NCI-H2107 treated with DMSO at 0.1 percent for 48 hours (cell line): ENCODE data around the gene AREL1.
"Not testable (repeated sequence)": the region's sequence is repeated elsewhere in the genome, so short reads cannot be mapped to it uniquely, and the experiment has no call there.

ENCODE experiments used
- DNase-seq: peaks from one replicate; lab custom pipeline; 2025; ENCODE audit not compliant: unreplicated experiment; lab: John Stamatoyannopoulos, UW

The AREL1 gene, protein sequence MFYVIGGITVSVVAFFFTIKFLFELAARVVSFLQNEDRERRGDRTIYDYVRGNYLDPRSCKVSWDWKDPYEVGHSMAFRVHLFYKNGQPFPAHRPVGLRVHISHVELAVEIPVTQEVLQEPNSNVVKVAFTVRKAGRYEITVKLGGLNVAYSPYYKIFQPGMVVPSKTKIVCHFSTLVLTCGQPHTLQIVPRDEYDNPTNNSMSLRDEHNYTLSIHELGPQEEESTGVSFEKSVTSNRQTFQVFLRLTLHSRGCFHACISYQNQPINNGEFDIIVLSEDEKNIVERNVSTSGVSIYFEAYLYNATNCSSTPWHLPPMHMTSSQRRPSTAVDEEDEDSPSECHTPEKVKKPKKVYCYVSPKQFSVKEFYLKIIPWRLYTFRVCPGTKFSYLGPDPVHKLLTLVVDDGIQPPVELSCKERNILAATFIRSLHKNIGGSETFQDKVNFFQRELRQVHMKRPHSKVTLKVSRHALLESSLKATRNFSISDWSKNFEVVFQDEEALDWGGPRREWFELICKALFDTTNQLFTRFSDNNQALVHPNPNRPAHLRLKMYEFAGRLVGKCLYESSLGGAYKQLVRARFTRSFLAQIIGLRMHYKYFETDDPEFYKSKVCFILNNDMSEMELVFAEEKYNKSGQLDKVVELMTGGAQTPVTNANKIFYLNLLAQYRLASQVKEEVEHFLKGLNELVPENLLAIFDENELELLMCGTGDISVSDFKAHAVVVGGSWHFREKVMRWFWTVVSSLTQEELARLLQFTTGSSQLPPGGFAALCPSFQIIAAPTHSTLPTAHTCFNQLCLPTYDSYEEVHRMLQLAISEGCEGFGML

DNA sequence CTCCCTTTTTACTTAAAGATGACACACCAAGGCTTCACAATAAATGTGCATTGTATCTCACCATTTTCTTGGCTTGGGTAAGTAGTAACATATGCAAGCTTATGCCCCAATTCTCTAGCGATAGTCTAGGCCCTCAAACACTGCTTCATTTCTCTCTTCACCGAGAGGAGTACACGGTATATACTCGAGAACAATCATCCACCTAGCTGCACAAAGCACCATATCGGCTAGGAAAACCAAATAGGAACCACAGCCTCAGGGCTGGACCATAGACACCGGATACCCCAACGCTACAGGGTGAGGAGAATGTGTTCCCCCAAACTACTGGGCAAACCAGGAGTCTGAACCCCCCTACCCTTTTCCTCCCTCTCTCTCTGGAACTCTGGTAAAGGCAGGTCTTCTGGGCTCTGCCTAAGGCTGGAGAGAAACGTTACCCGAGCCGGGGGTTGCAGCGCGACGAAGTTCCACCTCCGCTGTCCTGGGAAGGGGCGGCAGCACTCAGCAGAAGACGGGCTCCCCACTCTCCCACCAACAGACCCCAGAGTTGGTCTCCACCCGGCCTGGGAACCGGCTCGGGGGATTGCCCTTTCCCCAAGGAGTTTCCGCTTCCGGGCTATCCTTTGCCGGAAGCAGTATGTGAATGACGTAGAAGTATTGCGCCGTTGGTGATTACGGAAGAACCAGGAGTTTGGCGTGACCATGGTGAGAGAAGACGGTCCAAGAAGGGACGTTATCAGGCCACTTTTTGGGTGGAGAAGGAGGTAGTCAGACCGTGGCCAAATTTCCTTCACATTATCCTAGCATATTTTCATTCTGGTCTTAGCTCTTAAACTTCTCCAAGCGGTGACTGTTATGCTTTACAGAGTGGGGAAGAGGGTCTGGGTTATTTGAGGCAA is at the start of gene AREL1, which contains the start of gene FCF1:
AREL1 (minus strand) TSS at position 582 of the 896 bp plus-strand sequence. CDS start 27,465 bp downstream, outside the sequence.
FCF1 (plus strand) TSS at position 646 of the 896 bp plus-strand sequence; CDS start at position 700, 54 bp downstream.
- DNase-seq = no peak

GRCh38 chr14:74758505-74758904 is 45.6 kb upstream of the AREL1 start:
- not testable (repeated sequence) for DNase-seq

- DNase-seq = no peak
These were observed 43.4 kb upstream of the AREL1 start for GRCh38 chr14:74756326-74756725.

DNA sequence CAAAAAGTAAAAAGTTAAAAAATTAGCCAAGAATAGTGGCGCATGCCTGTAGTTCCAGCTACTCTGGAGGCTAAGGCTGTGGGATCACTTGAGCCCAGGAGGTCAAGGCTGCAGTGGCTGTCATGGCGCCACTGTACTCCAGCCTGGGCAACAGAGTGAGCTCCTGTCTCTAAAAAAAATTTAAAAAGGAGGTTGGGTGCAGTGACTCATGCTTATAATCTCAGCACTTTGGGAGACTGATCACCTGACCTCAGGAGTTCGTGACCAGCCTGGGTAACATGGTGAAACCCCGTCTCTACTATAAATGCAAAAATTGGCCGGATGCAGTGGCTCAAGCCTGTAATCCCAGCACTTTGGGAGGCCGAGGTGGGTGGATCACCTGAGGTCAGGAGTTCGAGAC is 42.0 kb upstream of the AREL1 start:
- no peak for DNase-seq

- no peak for DNase-seq
These were observed 41.3 kb upstream of the AREL1 start for GRCh38 chr14:74754157-74754556.

GRCh38 chr14:74747237-74747636 is 34.4 kb upstream of the AREL1 start:
- DNase-seq = no peak

DNA sequence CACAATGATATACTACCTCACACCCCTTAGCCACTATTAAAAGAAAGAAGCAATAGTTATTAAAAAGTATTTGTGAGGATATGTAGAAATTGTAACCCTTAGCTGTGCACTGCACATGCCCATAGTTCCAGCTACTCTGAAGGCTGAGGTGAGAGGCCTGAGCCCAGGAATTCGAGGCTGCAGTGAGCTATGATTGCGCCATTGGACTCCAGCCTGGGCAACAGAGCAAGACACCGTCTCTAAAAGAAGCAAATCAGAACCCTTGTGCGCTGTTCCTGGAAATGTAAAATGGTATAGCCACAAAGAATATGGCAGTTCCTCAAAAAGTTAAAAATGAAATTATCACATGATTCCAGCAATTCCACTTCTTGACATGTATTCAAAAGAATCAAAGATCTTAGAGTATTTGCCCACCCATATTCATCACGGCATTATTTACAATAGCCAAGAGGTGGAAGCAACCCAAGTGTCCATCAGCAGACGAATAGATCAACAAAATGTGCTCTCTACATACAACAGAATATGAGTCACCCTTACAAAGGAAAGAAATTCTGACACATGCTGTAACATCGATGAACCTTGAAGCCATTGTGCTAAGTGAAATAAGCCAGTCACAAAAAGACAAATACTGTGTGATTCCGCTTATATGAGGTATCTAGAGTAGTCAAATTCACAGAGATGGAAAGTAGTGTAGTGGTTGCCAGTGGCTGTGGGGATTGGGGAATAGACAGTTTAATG is 26.6 kb upstream of the AREL1 start:
- no peak for DNase-seq

DNA sequence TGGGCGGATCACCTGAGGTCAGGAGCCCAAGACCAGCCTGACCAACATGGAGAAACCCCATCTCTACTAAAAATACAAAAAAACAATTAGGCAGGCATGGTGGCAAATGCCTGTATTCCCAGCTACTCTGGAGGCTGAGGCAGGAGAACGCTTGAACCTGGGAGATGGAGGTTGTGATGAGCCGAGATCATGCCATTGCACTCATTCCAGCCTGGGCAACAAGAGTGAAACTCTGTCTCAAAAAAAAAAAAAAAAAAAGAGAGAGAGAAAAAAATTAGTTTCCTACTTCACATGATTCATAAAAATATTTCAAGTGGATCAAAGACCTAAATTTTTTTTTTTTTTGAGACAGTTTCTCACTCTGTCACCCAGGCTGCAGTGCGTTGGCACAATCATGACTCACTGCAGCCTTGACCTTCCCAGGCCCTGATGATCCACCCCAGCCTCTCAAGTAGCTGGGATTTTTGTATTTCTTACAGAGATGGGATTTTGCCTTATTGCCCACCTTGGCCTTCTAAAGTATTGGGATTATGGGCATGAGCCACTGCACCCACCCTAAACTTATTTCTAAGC is 25.0 kb upstream of the AREL1 start:
- no peak for DNase-seq

DNA sequence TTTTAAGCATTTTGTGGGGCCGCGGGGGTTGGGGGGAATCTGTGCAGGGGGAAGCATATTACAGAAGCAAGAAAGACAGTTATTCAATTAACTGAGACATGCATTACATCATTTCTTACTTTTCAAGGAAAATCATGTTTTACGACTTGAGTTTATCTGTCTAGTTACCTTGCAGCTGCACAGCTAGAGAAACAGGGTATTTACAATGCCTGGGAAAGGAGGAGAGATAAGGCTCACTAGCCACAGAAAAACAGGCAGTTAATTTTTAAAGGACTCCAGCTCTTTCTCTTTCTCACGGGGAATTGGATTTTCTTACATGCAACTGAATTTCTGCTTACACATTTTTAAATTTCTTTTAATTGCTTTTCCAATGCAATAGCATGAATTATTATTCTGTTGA is 22.2 kb upstream of the AREL1 start:
- no peak for DNase-seq

GRCh38 chr14:74733221-74733620 is 20.3 kb upstream of the AREL1 start:
- no peak for DNase-seq

GRCh38 chr14:74732387-74732786 is 19.5 kb upstream of the AREL1 start:
- DNase-seq = no peak

- DNase-seq = no peak
These were observed 10.3 kb upstream of the AREL1 start for GRCh38 chr14:74723134-74723533.

- DNase-seq = no peak
These were observed 7.6 kb upstream of the AREL1 start for GRCh38 chr14:74720526-74720925.

DNA sequence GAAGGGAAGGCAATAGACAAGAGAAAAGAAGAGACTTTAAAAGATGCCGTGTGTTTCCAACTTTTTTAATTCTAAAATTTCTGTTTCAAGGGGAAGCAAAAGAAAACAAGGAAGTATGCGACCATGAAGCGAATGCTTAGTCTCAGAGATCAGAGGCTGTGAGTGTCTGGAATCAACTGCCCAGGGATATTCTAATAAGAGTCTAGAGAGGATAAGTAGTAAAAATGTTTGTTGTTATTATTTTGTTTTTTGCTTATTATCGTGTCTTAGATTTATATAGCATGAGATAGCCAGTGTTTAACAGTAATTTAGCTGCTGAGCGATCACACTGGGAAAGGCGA is 485 bp upstream of the AREL1 start:
- no peak for DNase-seq

DNA sequence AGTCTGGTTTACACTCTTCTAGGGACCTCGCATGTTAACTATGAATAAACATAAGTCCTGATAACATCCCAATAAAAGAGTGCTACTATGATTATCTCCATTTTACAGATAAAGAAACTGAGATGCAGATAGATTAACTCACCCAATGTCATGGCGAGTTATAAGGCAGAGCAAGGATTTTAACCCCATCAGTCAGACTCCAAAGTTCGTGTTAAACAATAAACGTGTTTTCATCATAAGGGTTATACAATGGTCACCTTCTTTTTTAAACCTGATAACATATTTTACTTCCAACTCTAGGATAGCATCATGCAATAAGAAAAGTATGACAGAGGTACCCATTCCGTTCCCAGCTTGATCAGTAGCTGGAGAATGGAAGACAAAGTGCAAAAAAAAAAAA is 1.2 kb downstream of the AREL1 start:
- DNase-seq = no peak

- no peak for DNase-seq
These were observed 2.4 kb downstream of the AREL1 start for GRCh38 chr14:74710480-74710879.

- no peak for DNase-seq
These were observed 7.0 kb downstream of the AREL1 start for GRCh38 chr14:74705613-74706500.

GRCh38 chr14:74704656-74705055 is 8.2 kb downstream of the AREL1 start:
- no peak for DNase-seq

GRCh38 chr14:74703043-74703442 is 9.8 kb downstream of the AREL1 start:
- no peak for DNase-seq
